HCT116 (cell line): ENCODE results near the gene PLA2G2E. TPM values are rescaled to one million over a fixed set of nuclear protein-coding genes. Genes with fewer than 3 reads are reported as not detected.

Experiments
- ATAC-seq: fragments of 200-7000 bp; cut with Tn5 transposase; 2 replicates; pipeline ENCODE4 v1.9.1; 2020; ENCODE audit warnings: mild to moderate bottlenecking, moderate library complexity
- BruUV-seq: library from RNA; stranded (reverse); fragments of 400-500 nt; replicated peaks from 2 replicates; lab custom pipeline; 2021; lab: Mats Ljungman, UMichigan
- CTCF ChIA-PET: fragments of 300-600 bp; sonication (Branson Sonifier 250); formaldehyde crosslinking; loops from one replicate; lab custom pipeline; 2021; ENCODE audit warnings: antibody characterized with exemption; lab: Charles Lee
- POLR2A ChIA-PET: fragments of 300-600, 350-600 bp; sonication (Branson Sonifier 250); formaldehyde crosslinking; loops from one replicate; lab custom pipeline; 2021; ENCODE audit warnings: antibody characterized with exemption; lab: Charles Lee
- RAD21 ChIA-PET, 2 experiments: fragments of 300-600 bp; sonication (Branson Sonifier 250); formaldehyde crosslinking; loops; one replicate each; lab custom pipeline; 2023; ENCODE audit warnings: low total read pairs in 2 of 2; ENCODE audit not compliant: uncharacterized antibody in 2 of 2, unreplicated experiment in 2 of 2, low non-redundant PET in 1 of 2; lab: Charles Lee
- DNase-seq: peaks from one replicate; pipeline ENCODE4 v3.0.0-alpha.2; 2010; ENCODE audit warnings: low read depth, low spot score
- H2AFZ ChIP-seq: fragments of 200-600 bp; shearing (Covaris generic), sonication (generic); 2 replicates; pipeline ENCODE4 v1.6.1; 2017; ENCODE audit warnings: low read depth, mixed run types, mixed read lengths, antibody characterized with exemption, low read length; ENCODE audit not compliant: poor library complexity, severe bottlenecking
- H3K27ac ChIP-seq: 2 replicates; pipeline ENCODE4 v1.5.1; 2012; ENCODE audit warnings: low read depth, low read length
- H3K27me3 ChIP-seq: fragments of 200-600 bp; sonication (generic); 2 replicates; pipeline ENCODE4 v1.6.1; 2016; ENCODE audit warnings: mixed run types, low read length, mixed read lengths; ENCODE audit not compliant: insufficient read depth
- H3K36me3 ChIP-seq, 2 experiments: fragments of 200-500 bp in 1 of 2; fragments of 200-600 bp in 1 of 2; sonication (Bioruptor generic) in 1 of 2; sonication (generic) in 1 of 2; 2 replicates each; pipeline versions ENCODE4 v1.5.1 to v1.6.1; 2014 to 2016; ENCODE audit warnings: low read length in 2 of 2, inconsistent platforms in 1 of 2, mixed read lengths in 1 of 2, mixed run types in 1 of 2; ENCODE audit not compliant: insufficient read depth in 2 of 2, control insufficient read depth in 1 of 2
- H3K4me1 ChIP-seq, 2 experiments: fragments of 200-600 bp in 1 of 2; sonication (generic) in 1 of 2; 2 replicates each; pipeline versions ENCODE4 v1.5.1 to v1.6.1; 2012 to 2017; ENCODE audit warnings: low read length in 2 of 2, inconsistent platforms in 1 of 2, mild to moderate bottlenecking in 1 of 2, mixed read lengths in 1 of 2, mixed run types in 1 of 2, moderate library complexity in 1 of 2; ENCODE audit not compliant: insufficient read depth in 2 of 2, control insufficient read depth in 1 of 2
- H3K4me2 ChIP-seq: fragments of 200-600 bp; sonication (generic); 2 replicates; pipeline ENCODE4 v1.6.1; 2017; ENCODE audit warnings: mixed run types, low read length, mixed read lengths
- H3K4me3 ChIP-seq, 2 experiments: fragments of 200-600 bp in 1 of 2; sonication (generic) in 1 of 2; replicated peaks in 1 of 2; 2 replicates each; pipeline ENCODE4 v1.5.1; 2011 to 2016; ENCODE audit warnings: low read length in 2 of 2, control low read depth in 1 of 2, low read depth in 1 of 2, mild to moderate bottlenecking in 1 of 2, mixed read lengths in 1 of 2, mixed run types in 1 of 2
- H3K79me2 ChIP-seq: fragments of 200-600 bp; sonication (generic); 2 replicates; pipeline ENCODE4 v1.6.1; 2017; ENCODE audit warnings: mild to moderate bottlenecking, mixed run types, low read length, moderate library complexity, mixed read lengths; ENCODE audit not compliant: insufficient read depth
- H3K9ac ChIP-seq: fragments of 200-600 bp; sonication (generic); 2 replicates; pipeline ENCODE4 v1.6.1; 2016; ENCODE audit warnings: low read length, mixed read lengths
- H3K9me2 ChIP-seq: fragments of 200-600 bp; sonication (generic), shearing (Covaris generic); 2 replicates; pipeline ENCODE4 v1.6.1; 2017; ENCODE audit warnings: mixed run types, mild to moderate bottlenecking, moderate library complexity; ENCODE audit not compliant: insufficient read depth
- H3K9me3 ChIP-seq, 2 experiments: fragments of 200-500 bp in 1 of 2; fragments of 200-600 bp in 1 of 2; sonication (Bioruptor generic) in 1 of 2; sonication (generic) in 1 of 2; 2 replicates each; pipeline ENCODE4 v1.6.1; 2014 to 2017; ENCODE audit warnings: low read length in 2 of 2, mixed read lengths in 2 of 2, inconsistent platforms in 1 of 2, low read depth in 1 of 2, mild to moderate bottlenecking in 1 of 2, mixed run types in 1 of 2, moderate library complexity in 1 of 2; ENCODE audit not compliant: control insufficient read depth in 1 of 2, insufficient read depth in 1 of 2
- H4K20me1 ChIP-seq: fragments of 200-600 bp; sonication (generic), shearing (Covaris generic); 2 replicates; pipeline ENCODE4 v1.6.1; 2017; ENCODE audit warnings: mixed run types, mild to moderate bottlenecking, moderate library complexity; ENCODE audit not compliant: insufficient read depth
- CTCF ChIP-seq, 3 experiments: fragments of 200-600 bp in 1 of 3; sonication (generic) in 1 of 3; IDR thresholded peaks in 2 of 3; conservative IDR thresholded peaks in 1 of 3; 2 replicates each; pipeline ENCODE4 v1.5.1; 2012 to 2017; ENCODE audit warnings: low read depth in 2 of 3, low read length in 2 of 3, antibody characterized with exemption in 1 of 3, borderline replicate concordance in 1 of 3, control low read depth in 1 of 3, mild to moderate bottlenecking in 1 of 3, mixed read lengths in 1 of 3, mixed run types in 1 of 3, moderate library complexity in 1 of 3; ENCODE audit not compliant: insufficient read depth in 1 of 3
- ELF1 ChIP-seq: IDR thresholded peaks from 2 replicates; pipeline ENCODE4 v1.6.1; 2012; ENCODE audit warnings: low read depth, borderline replicate concordance
- EZH2phosphoT487 ChIP-seq: fragments of 200-600 bp; IDR thresholded peaks from 2 replicates; pipeline ENCODE4 v1.6.1; 2018; ENCODE audit warnings: antibody characterized with exemption, borderline replicate concordance
- FOSL1 ChIP-seq: IDR thresholded peaks from 2 replicates; pipeline ENCODE4 v1.6.1; 2012; ENCODE audit warnings: low read depth
- RAD21 ChIP-seq: IDR thresholded peaks from 2 replicates; pipeline ENCODE4 v1.6.1; 2012; ENCODE audit warnings: low read depth, mild to moderate bottlenecking
- REST ChIP-seq: IDR thresholded peaks from 2 replicates; pipeline ENCODE4 v1.6.1; 2012; ENCODE audit warnings: low read depth
- SP1 ChIP-seq: IDR thresholded peaks from 2 replicates; pipeline ENCODE4 v1.6.1; 2012; ENCODE audit warnings: low read depth
- SRF ChIP-seq: IDR thresholded peaks from 2 replicates; pipeline ENCODE4 v1.6.1; 2012; ENCODE audit warnings: low read depth
- TCF7L2 ChIP-seq: IDR thresholded peaks from 2 replicates; pipeline ENCODE4 v1.7.0; 2011; ENCODE audit warnings: borderline replicate concordance, inconsistent platforms; ENCODE audit not compliant: insufficient read depth, insufficient read length; ENCODE audit errors: extremely low read depth
- YY1 ChIP-seq: IDR thresholded peaks from 2 replicates; pipeline ENCODE4 v1.6.1; 2011; ENCODE audit warnings: low read length, low read depth, moderate library complexity, mild to moderate bottlenecking; ENCODE audit not compliant: insufficient replicate concordance; ENCODE audit errors: extremely low read depth
- ZFX ChIP-seq: fragments of 450-650 bp; IDR thresholded peaks from 2 replicates; pipeline ENCODE4 v1.6.1; 2017
- intact Hi-C: fragments of 100-400 bp; cut with micrococcal nuclease; formaldehyde crosslinking; loops from 2 replicates; pipeline ENCODE4 v1.10.0; 2022
- total RNA-seq: library from RNA; stranded (reverse); gene quantifications from one replicate; pipeline ENCODE4 v1.2.1, GENCODE V29; 2021; ENCODE audit not compliant: unreplicated experiment

PLA2G2E gene
- total RNA-seq, 1 experiment from 2014 or later = not detected

GRCh38 chr1:19946331-19946751 is 22.9 kb upstream of the PLA2G2E start:
- intact Hi-C loops = no loop called here
- no peak overlapping the region for H3K27ac ChIP-seq
- no peak overlapping the region for H3K4me3 ChIP-seq
- no peaks in the 10 kb centered on the region for H4K20me1 ChIP-seq
- H3K4me1 ChIP-seq = peaks cover 3 to 6% of the 10 kb centered on the region in 2 experiments; a peak in 3 of 4 replicates
- no peak for TF ChIP-seq FOSL1
- TF ChIP-seq SP1 = no peak
- no peak for TF ChIP-seq TCF7L2
- no TSS peak for BruUV-seq
- no peak for ATAC-seq
- CTCF ChIA-PET = no interaction called here
- H3K9me3 ChIP-seq = no peaks in the 10 kb centered on the region
- H3K36me3 ChIP-seq = no peaks in the 10 kb centered on the region
- no peaks in the 10 kb centered on the region for H3K79me2 ChIP-seq
- H3K27me3 ChIP-seq = no peaks in the 10 kb centered on the region
- no peak overlapping the region for H3K4me2 ChIP-seq
- no peak overlapping the region for H3K9ac ChIP-seq
- RAD21 ChIA-PET = no interaction called here
- H2AFZ ChIP-seq = no peak overlapping the region
- no peak for DNase-seq
- POLR2A ChIA-PET = no interaction called here
- H3K9me2 ChIP-seq = no peaks in the 10 kb centered on the region

- no peaks in the 10 kb centered on the region for H4K20me1 ChIP-seq
- ChIA-PET CTCF (no interaction called here), RAD21 (no interaction called here), POLR2A (no interaction called here)
- H2AFZ ChIP-seq = no peak overlapping the region
- intact Hi-C loops = no loop called here
- no peak overlapping the region for H3K9ac ChIP-seq
- TF ChIP-seq ELF1 (no peak), REST (no peak), SRF (no peak), CTCF (IDR thresholded peaks at IDR 0.05 in 2 of 3, conservative IDR thresholded peaks at IDR 0.05 in 1 of 3; ENCODE audit: borderline replicate concordance in 1 of 3, insufficient read depth in 1 of 3, low read depth in 2 of 3, low read length in 2 of 3) (no peak), RAD21 (no peak), EZH2phosphoT487 (no peak), YY1 (no peak), FOSL1 (no peak), TCF7L2 (no peak), ZFX (no peak)
- DNase-seq (no peak), ATAC-seq (no peak)
- no peaks in the 10 kb centered on the region for H3K9me3 ChIP-seq
- peaks cover 3 to 6% of the 10 kb centered on the region in 2 experiments; a peak in 3 of 4 replicates for H3K4me1 ChIP-seq
- H3K27me3 ChIP-seq = no peaks in the 10 kb centered on the region
- H3K36me3 ChIP-seq = no peaks in the 10 kb centered on the region
- BruUV-seq = no TSS peak
- H3K27ac ChIP-seq = no peak overlapping the region
- no peaks in the 10 kb centered on the region for H3K79me2 ChIP-seq
- H3K4me3 ChIP-seq = no peak overlapping the region
- no peaks in the 10 kb centered on the region for H3K9me2 ChIP-seq
- no peak overlapping the region for H3K4me2 ChIP-seq
These were observed 22.5 kb upstream of the PLA2G2E start for GRCh38 chr1:19945914-19946313.
